ENCODE measurements around the gene PLEKHG5.
A peak's percentile ranks its signal among the peaks of the same experiment; 100 is the strongest.

Gene PLEKHG5

GRCh38 chr1:6476483-6476882, 15.0 kb downstream of the PLEKHG5 start:
- no peak for TF ChIP-seq CTCF (IDR thresholded peaks at IDR 0.05; ENCODE audit: insufficient read depth, missing control alignments)
- FAIRE-seq: no peak
- no peak for DNase-seq (ENCODE audit: insufficient read length, low spot score)

GRCh38 chr1:6475381-6476133, 15.9 kb downstream of the PLEKHG5 start:
- FAIRE-seq: no peak
- peak; percentile 65 for DNase-seq (ENCODE audit: insufficient read length, low spot score)
- TF ChIP-seq CTCF (IDR thresholded peaks at IDR 0.05; ENCODE audit: insufficient read depth, missing control alignments): peak; percentile 68

- no peak for DNase-seq (ENCODE audit: insufficient read length, low spot score)
- no peak for FAIRE-seq
- TF ChIP-seq CTCF (IDR thresholded peaks at IDR 0.05; ENCODE audit: insufficient read depth, missing control alignments): no peak
These were observed 16.6 kb downstream of the PLEKHG5 start for GRCh38 chr1:6474815-6475282.

GRCh38 chr1:6473974-6474814, 17.3 kb downstream of the PLEKHG5 start:
- no peak for TF ChIP-seq CTCF (IDR thresholded peaks at IDR 0.05; ENCODE audit: insufficient read depth, missing control alignments)
- DNase-seq (ENCODE audit: insufficient read length, low spot score) (no peak), FAIRE-seq (no peak)

GRCh38 chr1:6473156-6473555, 18.3 kb downstream of the PLEKHG5 start:
- FAIRE-seq: no peak
- DNase-seq (ENCODE audit: insufficient read length, low spot score): no peak

GRCh38 chr1:6472391-6472790, 19.1 kb downstream of the PLEKHG5 start:
- FAIRE-seq: no peak
- DNase-seq (ENCODE audit: insufficient read length, low spot score): no peak
- TF ChIP-seq CTCF (IDR thresholded peaks at IDR 0.05; ENCODE audit: insufficient read depth, missing control alignments): peak; percentile 18

More at GRCh38 chr1:6473156-6473555, 18.3 kb downstream of the PLEKHG5 start:
- TF ChIP-seq CTCF (IDR thresholded peaks at IDR 0.05; ENCODE audit: insufficient read depth, missing control alignments): no peak
